Measurements from ENCODE around the gene CLTB. TPM values are rescaled to one million over a fixed set of nuclear protein-coding genes. Genes with fewer than 3 reads are reported as not detected.

Gene CLTB
- total and polyA plus RNA-seq, 2 donors (not counting 1 experiment from before 2014, with no cell fraction given) = 29.9 to 41.7 TPM

DNA sequence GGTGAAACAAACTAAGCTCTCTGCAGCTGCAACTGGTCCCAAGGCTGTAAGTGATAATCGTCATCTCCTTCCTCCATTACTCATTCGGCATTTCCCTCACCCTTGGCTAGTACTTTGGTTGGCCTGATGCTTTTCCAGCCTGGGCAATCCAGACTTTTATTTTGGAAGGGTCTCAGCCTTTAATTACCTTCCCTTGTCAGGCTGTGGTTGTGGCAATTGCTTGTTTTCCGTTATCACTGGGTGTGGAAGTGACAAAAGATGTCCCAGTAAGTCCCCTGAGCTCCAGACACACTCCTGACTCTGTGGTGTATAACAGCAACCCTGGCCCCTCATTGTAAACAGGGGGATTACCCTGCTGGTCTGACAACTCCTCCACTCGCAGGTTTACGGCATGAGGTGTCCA, 25.6 kb upstream of the CLTB start:
- Mint-ChIP-seq H3K27me3 (peaks cover 12% of the 10 kb centered on the region), H3K4me1 (peaks cover 10% of the 10 kb centered on the region), H3K9me3 (ENCODE audit: insufficient read depth) (no peaks in the 10 kb centered on the region), H3K27ac (no peak overlapping the region), H3K4me3 (no peak overlapping the region)
- Histone ChIP-seq H3K9me3 (ENCODE audit: control extremely low read depth in 1 of 3, control insufficient read depth in 2 of 3, insufficient read depth in 1 of 3, low read length in 2 of 3) (no peaks in the 10 kb centered on the region), H3K4me2 (replicated peaks; ENCODE audit: low read depth, low read length, poor library complexity, severe bottlenecking) (no peak overlapping the region), H3K36me3 (replicated peaks in 1 of 2; ENCODE audit: control extremely low read depth in 1 of 2, control insufficient read depth in 1 of 2, extremely low read depth in 1 of 2, insufficient read depth in 2 of 2, low read length in 1 of 2) (no peaks in the 10 kb centered on the region), H2AFZ (ENCODE audit: insufficient read depth, low read depth, low read length, poor library complexity, severe bottlenecking) (no peak overlapping the region), H3K4me3 (ENCODE audit: control extremely low read depth in 1 of 5, extremely low read depth in 1 of 5, insufficient read depth in 1 of 5, low read depth in 2 of 5, low read length in 4 of 5) (no peak overlapping the region), H3K27me3 (replicated peaks in 1 of 4; ENCODE audit: control extremely low read depth in 1 of 4, control insufficient read depth in 3 of 4, insufficient read depth in 4 of 4, low read length in 3 of 4) (no peaks in the 10 kb centered on the region), H4K20me1 (ENCODE audit: control insufficient read depth, insufficient read depth, low read length, poor library complexity, severe bottlenecking) (no peaks in the 10 kb centered on the region), H3K79me2 (ENCODE audit: control insufficient read depth, insufficient read depth, low read length) (peaks cover under 1% of the 10 kb centered on the region), H3K9ac (ENCODE audit: low read length) (no peak overlapping the region), H3K4me1 (ENCODE audit: control insufficient read depth in 2 of 2, insufficient read depth in 2 of 2, low read length in 2 of 2) (peaks cover 5 to 7% of the 10 kb centered on the region in 2 donors), H3K27ac (ENCODE audit: low read length in 2 of 2) (no peak overlapping the region)
- WGBS (ENCODE audit: insufficient coverage) = 79% methylated on average over 5 of the region's 5 CpGs
- POLR2A ChIA-PET = no interaction called here
- no peak for TF ChIP-seq EZH2 (IDR thresholded peaks at IDR 0.05; ENCODE audit: borderline replicate concordance, insufficient read depth, low read depth, low read length, poor library complexity, severe bottlenecking)
- TF ChIP-seq, protein P1, sequence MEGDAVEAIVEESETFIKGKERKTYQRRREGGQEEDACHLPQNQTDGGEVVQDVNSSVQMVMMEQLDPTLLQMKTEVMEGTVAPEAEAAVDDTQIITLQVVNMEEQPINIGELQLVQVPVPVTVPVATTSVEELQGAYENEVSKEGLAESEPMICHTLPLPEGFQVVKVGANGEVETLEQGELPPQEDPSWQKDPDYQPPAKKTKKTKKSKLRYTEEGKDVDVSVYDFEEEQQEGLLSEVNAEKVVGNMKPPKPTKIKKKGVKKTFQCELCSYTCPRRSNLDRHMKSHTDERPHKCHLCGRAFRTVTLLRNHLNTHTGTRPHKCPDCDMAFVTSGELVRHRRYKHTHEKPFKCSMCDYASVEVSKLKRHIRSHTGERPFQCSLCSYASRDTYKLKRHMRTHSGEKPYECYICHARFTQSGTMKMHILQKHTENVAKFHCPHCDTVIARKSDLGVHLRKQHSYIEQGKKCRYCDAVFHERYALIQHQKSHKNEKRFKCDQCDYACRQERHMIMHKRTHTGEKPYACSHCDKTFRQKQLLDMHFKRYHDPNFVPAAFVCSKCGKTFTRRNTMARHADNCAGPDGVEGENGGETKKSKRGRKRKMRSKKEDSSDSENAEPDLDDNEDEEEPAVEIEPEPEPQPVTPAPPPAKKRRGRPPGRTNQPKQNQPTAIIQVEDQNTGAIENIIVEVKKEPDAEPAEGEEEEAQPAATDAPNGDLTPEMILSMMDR (IDR thresholded peaks at IDR 0.05) = no peak
- CTCF ChIA-PET = no interaction called here
- DNase-seq (no peak), ATAC-seq (ENCODE audit: low read depth) (no peak)
- intact Hi-C loops (cut with micrococcal nuclease) = no loop called here

- TF ChIP-seq EZH2 (IDR thresholded peaks at IDR 0.05; ENCODE audit: borderline replicate concordance, insufficient read depth, low read depth, low read length, poor library complexity, severe bottlenecking) = no peak
- TF ChIP-seq, protein P1 (IDR thresholded peaks at IDR 0.05) = no peak
- Histone ChIP-seq H3K36me3 (replicated peaks in 1 of 2; ENCODE audit: control extremely low read depth in 1 of 2, control insufficient read depth in 1 of 2, extremely low read depth in 1 of 2, insufficient read depth in 2 of 2, low read length in 1 of 2) (no peaks in the 10 kb centered on the region), H3K9me3 (ENCODE audit: control extremely low read depth in 1 of 3, control insufficient read depth in 2 of 3, insufficient read depth in 1 of 3, low read length in 2 of 3) (no peaks in the 10 kb centered on the region), H3K27ac (ENCODE audit: low read length in 2 of 2) (no peak overlapping the region), H3K4me3 (ENCODE audit: control extremely low read depth in 1 of 5, extremely low read depth in 1 of 5, insufficient read depth in 1 of 5, low read depth in 2 of 5, low read length in 4 of 5) (no peak overlapping the region), H3K27me3 (replicated peaks in 1 of 4; ENCODE audit: control extremely low read depth in 1 of 4, control insufficient read depth in 3 of 4, insufficient read depth in 4 of 4, low read length in 3 of 4) (no peaks in the 10 kb centered on the region), H3K4me1 (ENCODE audit: control insufficient read depth in 2 of 2, insufficient read depth in 2 of 2, low read length in 2 of 2) (peaks cover 7 to 10% of the 10 kb centered on the region in 2 donors), H2AFZ (ENCODE audit: insufficient read depth, low read depth, low read length, poor library complexity, severe bottlenecking) (no peak overlapping the region), H3K9ac (ENCODE audit: low read length) (no peak overlapping the region), H4K20me1 (ENCODE audit: control insufficient read depth, insufficient read depth, low read length, poor library complexity, severe bottlenecking) (no peaks in the 10 kb centered on the region), H3K79me2 (ENCODE audit: control insufficient read depth, insufficient read depth, low read length) (no peaks in the 10 kb centered on the region), H3K4me2 (replicated peaks; ENCODE audit: low read depth, low read length, poor library complexity, severe bottlenecking) (no peak overlapping the region)
- WGBS (ENCODE audit: insufficient coverage) = 94% methylated on average over 9 of the region's 10 CpGs
- CTCF ChIA-PET = interaction anchor here (1.3 kb wide), 1 partner anchor 220 kb away, joined by 3 read pairs; no protein-coding TSS in a partner anchor
- POLR2A ChIA-PET = no interaction called here
- Mint-ChIP-seq H3K4me1 (peaks cover 10% of the 10 kb centered on the region), H3K27me3 (peaks cover 12% of the 10 kb centered on the region), H3K9me3 (ENCODE audit: insufficient read depth) (no peaks in the 10 kb centered on the region), H3K4me3 (no peak overlapping the region), H3K27ac (no peak overlapping the region)
- ATAC-seq (ENCODE audit: low read depth) (no peak), DNase-seq (no peak)
- intact Hi-C loops (cut with micrococcal nuclease) = no loop called here
Observed at GRCh38 chr5:176440927-176441706, 24.8 kb upstream of the CLTB start.

All from B cell (primary cell).